B cell (primary cell): ENCODE results near the gene ADK.

ENCODE experiments used
- CTCF ChIP-seq: fragments of 200-600 bp; IDR thresholded peaks from one replicate; pipeline ENCODE4 v1.8.0; 2022; ENCODE audit warnings: antibody characterized with exemption, mild to moderate bottlenecking
- EZH2 ChIP-seq: IDR thresholded peaks from 2 replicates; pipeline ENCODE4 v1.6.1; 2012; ENCODE audit warnings: borderline replicate concordance, low read depth, mild to moderate bottlenecking, moderate library complexity, low read length; ENCODE audit not compliant: insufficient read depth, poor library complexity, severe bottlenecking

GRCh38 chr10:74361678-74362077 lies 210.7 kb downstream of the ADK start:
- TF ChIP-seq CTCF, result no peak
- TF ChIP-seq EZH2, result no peak
